Activated CD4-positive, alpha-beta T cell treated with anti-CD3 and anti-CD28 coated beads, Interleukin-2, amount 10 ng/mL, durations not matched to agents 24 days and 14 days (primary cell): ENCODE results near the gene OR2T2. TPM values are rescaled to one million over a fixed set of nuclear protein-coding genes. Genes with fewer than 3 reads are reported as not detected.
"Not testable (repeated sequence)": the region's sequence is repeated elsewhere in the genome, so short reads cannot be mapped to it uniquely, and the experiment has no call there.

Experiments used
- DNase-seq: peaks from one replicate; pipeline ENCODE4 v3.0.0; 2022
- H3K27ac Mint-ChIP-seq: one replicate; pipeline ENCODE4 v1.8.0; 2022; ENCODE audit warnings: mild to moderate bottlenecking, mixed read lengths
- H3K27me3 Mint-ChIP-seq: one replicate; pipeline ENCODE4 v1.8.0; 2022; ENCODE audit warnings: mixed read lengths
- H3K36me3 Mint-ChIP-seq: one replicate; pipeline ENCODE4 v1.8.0; 2022; ENCODE audit warnings: low read depth, mild to moderate bottlenecking, mixed read lengths
- H3K4me1 Mint-ChIP-seq: one replicate; pipeline ENCODE4 v1.8.0; 2021; ENCODE audit warnings: mixed read lengths
- H3K4me3 Mint-ChIP-seq: one replicate; pipeline ENCODE4 v1.8.0; 2022; ENCODE audit warnings: mild to moderate bottlenecking, moderate library complexity, mixed read lengths
- H3K9me3 Mint-ChIP-seq: one replicate; pipeline ENCODE4 v1.8.0; 2021; ENCODE audit warnings: mixed read lengths
- intact Hi-C: fragments of 100-400 bp; cut with micrococcal nuclease; formaldehyde crosslinking; loops from one replicate; pipeline ENCODE4 v1.15.1; 2023
- total RNA-seq: library from RNA; stranded (reverse); gene quantifications from 2 replicates; pipeline ENCODE4 v1.2.3, GENCODE V29; 2022

OR2T2 gene
- total RNA-seq, 1 donor from 2014 or later, result not detected

DNA sequence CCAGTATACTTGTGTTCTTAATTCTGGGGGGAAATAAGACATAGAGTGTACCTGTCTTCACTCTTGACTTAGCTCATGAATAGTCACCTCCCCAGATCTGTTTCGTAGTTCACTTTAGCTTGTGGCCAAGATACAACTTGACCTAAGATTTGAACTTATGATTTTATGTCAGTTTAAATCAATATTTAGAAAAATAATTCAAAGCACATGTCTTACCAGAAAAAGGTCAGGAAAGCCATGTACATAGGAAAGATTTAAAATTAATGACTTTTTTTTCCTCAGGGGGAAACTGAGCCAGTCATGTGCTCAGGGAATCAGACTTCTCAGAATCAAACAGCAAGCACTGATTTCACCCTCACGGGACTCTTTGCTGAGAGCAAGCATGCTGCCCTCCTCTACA lies 27.6 kb downstream of the OR2T2 start, which contains the start of gene OR2T3:
Gene OR2T3, plus strand, starts transcription at position 301 of the 400 bp plus-strand sequence. Its CDS starts 0 bp downstream, at position 301.
- not testable (repeated sequence) for DNase-seq, H3K9me3 Mint-ChIP-seq

DNA sequence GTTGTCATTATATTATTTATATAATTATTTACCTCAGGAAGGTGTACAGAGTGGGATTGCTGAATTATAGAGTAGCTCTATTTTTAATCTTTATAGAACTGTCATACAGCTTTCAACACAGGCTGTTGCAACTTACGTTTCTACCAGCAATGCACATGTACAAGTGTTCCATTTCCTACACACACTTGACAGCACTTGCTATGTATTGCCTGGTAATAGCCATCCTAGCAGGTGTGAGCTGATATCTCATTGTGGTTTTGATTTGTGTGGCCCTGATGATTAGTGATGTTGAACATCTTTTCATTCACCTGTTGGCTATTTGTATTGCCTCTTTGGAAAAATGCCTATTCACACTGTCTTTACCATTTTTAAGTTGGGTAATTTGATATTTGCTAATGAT lies 30.2 kb downstream of the OR2T2 start:
- H3K27ac Mint-ChIP-seq, H3K36me3 Mint-ChIP-seq, intact Hi-C loops, H3K4me1 Mint-ChIP-seq, DNase-seq, H3K9me3 Mint-ChIP-seq, H3K4me3 Mint-ChIP-seq: not testable (repeated sequence)
- H3K27me3 Mint-ChIP-seq, result peaks cover 15% of the 10 kb centered on the region

More for the DNA sequence above, 27.6 kb downstream of the OR2T2 start, which contains the start of gene OR2T3:
- H3K27me3 Mint-ChIP-seq, result peaks cover 16% of the 10 kb centered on the region
- intact Hi-C loops, H3K36me3 Mint-ChIP-seq, H3K4me3 Mint-ChIP-seq, H3K27ac Mint-ChIP-seq, H3K4me1 Mint-ChIP-seq: not testable (repeated sequence)

DNA sequence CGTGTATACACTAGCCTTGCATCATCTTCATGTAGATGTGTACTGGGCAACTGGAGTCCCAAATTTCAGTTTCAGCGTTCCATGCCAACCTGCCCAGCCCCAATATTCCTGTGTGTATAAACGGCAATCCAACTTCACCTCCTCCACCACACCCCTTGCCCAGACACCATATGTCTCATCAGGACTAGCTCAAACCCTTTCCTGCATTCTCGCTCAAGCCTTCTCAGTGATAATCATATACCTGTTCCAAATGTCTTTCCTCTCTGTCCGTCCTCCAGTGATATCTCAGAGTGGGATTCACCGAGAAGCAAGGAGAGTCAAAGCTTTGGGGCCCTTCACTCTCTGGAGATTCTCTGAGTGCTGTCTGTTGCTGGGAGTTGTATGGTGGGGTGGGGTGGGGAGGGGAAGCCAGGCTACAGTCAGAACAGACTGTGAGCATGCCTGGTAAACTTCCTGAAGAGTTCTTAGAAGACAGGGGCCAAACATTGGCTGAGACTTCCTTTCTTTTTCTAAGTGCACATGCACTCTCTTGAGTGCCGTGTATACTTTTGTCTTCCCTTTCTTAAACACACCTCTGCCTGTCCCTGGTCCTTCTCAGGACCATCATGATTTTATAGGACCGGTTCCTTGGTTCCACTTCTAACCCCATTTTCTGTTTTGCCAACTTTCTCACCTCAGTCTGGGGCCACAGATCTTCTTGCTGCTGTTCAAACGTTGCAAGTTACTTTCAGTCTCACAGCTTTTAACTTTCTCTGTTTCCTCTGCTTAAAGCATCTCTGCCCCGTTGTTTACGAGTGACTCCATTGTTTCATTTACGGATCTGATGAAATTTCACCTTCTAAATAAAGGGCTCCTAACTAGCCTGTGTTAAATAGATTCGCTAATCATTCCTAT lies 36.5 kb downstream of the OR2T2 start:
- H3K27me3 Mint-ChIP-seq, H3K36me3 Mint-ChIP-seq, H3K9me3 Mint-ChIP-seq: not testable (repeated sequence)
- Mint-ChIP-seq H3K4me3 (peak overlapping the region; percentile 84), H3K4me1 (peaks cover 12% of the 10 kb centered on the region), H3K27ac (peak overlapping the region; percentile 91)
- intact Hi-C loops, result loop anchor here (5.0 kb wide), 1 partner anchor 85 kb away; no protein-coding TSS in a partner anchor
- peak; percentile 84 for DNase-seq

GRCh38 chr1:248488289-248488688 lies 42.9 kb downstream of the OR2T2 start, which contains the start of gene OR2T5:
TSS of gene OR2T5 (plus strand) at chr1:248488589. CDS start at chr1:248488589, 0 bp downstream.
- H3K27me3 Mint-ChIP-seq, H3K36me3 Mint-ChIP-seq, H3K4me1 Mint-ChIP-seq, H3K27ac Mint-ChIP-seq, H3K9me3 Mint-ChIP-seq, intact Hi-C loops, H3K4me3 Mint-ChIP-seq, DNase-seq: not testable (repeated sequence)

GRCh38 chr1:248496661-248497060 lies 51.2 kb downstream of the OR2T2 start:
- H3K4me3 Mint-ChIP-seq, H3K9me3 Mint-ChIP-seq, H3K4me1 Mint-ChIP-seq, H3K27me3 Mint-ChIP-seq, DNase-seq, H3K27ac Mint-ChIP-seq, H3K36me3 Mint-ChIP-seq, intact Hi-C loops: not testable (repeated sequence)

GRCh38 chr1:248500305-248501035 lies 55.0 kb downstream of the OR2T2 start:
- intact Hi-C loops, H3K4me1 Mint-ChIP-seq, H3K36me3 Mint-ChIP-seq, DNase-seq, H3K9me3 Mint-ChIP-seq, H3K4me3 Mint-ChIP-seq, H3K27ac Mint-ChIP-seq, H3K27me3 Mint-ChIP-seq: not testable (repeated sequence)

Other genes starting within 250 kb of the OR2T2 start
- gene OR2M3, start 248.4 kb upstream of the OR2T2 start, total RNA-seq, result not detected in 2 replicates
- gene OR2M4, start 214.2 kb upstream of the OR2T2 start, total RNA-seq, result not detected in 2 replicates
- not detected in 2 replicates for gene OR2T33, start 167.7 kb upstream of the OR2T2 start, total RNA-seq
- not detected in 2 replicates for gene OR2T12, start 142.2 kb upstream of the OR2T2 start, total RNA-seq
- gene OR2M7, start 121.1 kb upstream of the OR2T2 start, total RNA-seq, result not detected in 2 replicates
- not detected in 2 replicates for gene OR14C36, start 96.9 kb upstream of the OR2T2 start, total RNA-seq
- gene OR2T4, start 84.0 kb upstream of the OR2T2 start, total RNA-seq, result not detected in 2 replicates
- gene OR2T6, start 69.9 kb upstream of the OR2T2 start, total RNA-seq, result not detected in 2 replicates
- gene OR2T1, start 42.6 kb upstream of the OR2T2 start, total RNA-seq, result not detected in 2 replicates
- not detected in 2 replicates for gene OR2T3, start 27.7 kb downstream of the OR2T2 start, total RNA-seq
- gene OR2T5, start 43.0 kb downstream of the OR2T2 start, total RNA-seq, result not detected in 2 replicates
- gene OR2G6, start 62.4 kb downstream of the OR2T2 start, total RNA-seq, result not detected in 2 replicates
- not detected in 2 replicates for gene OR2T29, start 117.1 kb downstream of the OR2T2 start, total RNA-seq
- gene OR2T34, start 129.1 kb downstream of the OR2T2 start, total RNA-seq, result not detected in 2 replicates
- not detected in 2 replicates for gene OR2T10, start 152.1 kb downstream of the OR2T2 start, total RNA-seq
- not detected in 2 replicates for gene OR2T11, start 189.5 kb downstream of the OR2T2 start, total RNA-seq
- not detected in 2 replicates for gene OR2T35, start 199.6 kb downstream of the OR2T2 start, total RNA-seq
- not detected in 2 replicates for gene OR2T27, start 209.9 kb downstream of the OR2T2 start, total RNA-seq